Muscle of leg (tissue), 11 donors: ENCODE data around the gene CIDEC. TPM values are rescaled to one million over a fixed set of nuclear protein-coding genes. Genes with fewer than 3 reads are reported as not detected.
"Not testable (repeated sequence)": the region's sequence is repeated elsewhere in the genome, so short reads cannot be mapped to it uniquely, and the experiment has no call there.

Experiments
- DNase-seq: peaks from one replicate; pipeline ENCODE4 v3.0.0; 2013
- H3K27ac ChIP-seq: one replicate; pipeline ENCODE4 v1.5.1; 2013; ENCODE audit warnings: mild to moderate bottlenecking, low read length, control low read depth
- H3K27me3 ChIP-seq: one replicate; pipeline ENCODE4 v1.6.1; 2013; ENCODE audit warnings: low read length; ENCODE audit not compliant: control insufficient read depth, insufficient read depth
- H3K36me3 ChIP-seq: one replicate; pipeline ENCODE4 v1.6.1; 2013; ENCODE audit warnings: low read length; ENCODE audit not compliant: control insufficient read depth, insufficient read depth
- H3K4me1 ChIP-seq: one replicate; pipeline ENCODE4 v1.6.1; 2013; ENCODE audit warnings: low read length; ENCODE audit not compliant: control insufficient read depth, insufficient read depth
- H3K4me3 ChIP-seq: one replicate; pipeline ENCODE4 v1.5.1; 2013; ENCODE audit warnings: low read length, control low read depth
- H3K9me3 ChIP-seq: replicated peaks from 2 replicates; pipeline ENCODE4 v1.6.1; 2013; ENCODE audit warnings: low read depth, low read length; ENCODE audit not compliant: control insufficient read depth
- WGBS: methylation state at CpG from one replicate; pipeline ENCODE4 v1.1.5; 2013; ENCODE audit warnings: missing lambda C conversion rate; ENCODE audit not compliant: insufficient coverage; 5-methylcytosine and 5-hydroxymethylcytosine counted together
- polyA plus RNA-seq, 8 donors: library from polyadenylated mRNA; unstranded; fragments of 120-200 nt; gene quantifications; one replicate each; pipeline versions ENCODE4 v1.2.1 to v1.2.3, GENCODE V29; 2013; ENCODE audit warnings: inconsistent platforms in 1 of 8, low replicate concordance in 1 of 8; ENCODE audit not compliant: insufficient read length in 8 of 8, insufficient read depth in 1 of 8
- total RNA-seq: library from RNA; stranded (reverse); fragments of 120-200 nt; gene quantifications from one replicate; pipeline ENCODE4 v1.2.4, GENCODE V29; 2013

Gene CIDEC
- total and polyA plus RNA-seq, 9 donors = 0.13 to 4.1 (median 0.34) TPM

DNA sequence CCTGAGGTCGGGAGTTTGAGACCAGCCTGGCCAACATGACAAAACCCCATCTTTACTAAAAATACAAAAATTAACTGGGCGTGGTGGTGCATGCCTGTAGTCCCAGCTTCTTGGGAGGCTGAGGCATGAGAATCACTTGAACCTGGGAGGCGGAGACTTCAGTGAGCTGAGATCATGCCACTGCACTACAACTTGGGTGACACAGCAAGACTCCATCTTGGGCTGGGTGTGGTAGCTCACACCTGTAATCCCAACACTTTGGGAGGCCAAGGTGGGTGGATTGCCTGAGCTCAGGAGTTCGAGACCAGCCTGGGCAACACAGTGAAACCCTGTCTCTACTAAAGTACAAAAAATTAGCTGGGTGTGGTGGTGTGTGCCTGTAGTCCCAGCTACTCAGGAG lies 3.8 kb downstream of the CIDEC start:
- not testable (repeated sequence) for H3K27me3 ChIP-seq, H3K4me1 ChIP-seq, H3K27ac ChIP-seq, H3K9me3 ChIP-seq, DNase-seq, H3K4me3 ChIP-seq, H3K36me3 ChIP-seq
- 100% methylated on average over 2 of the region's 4 CpGs for WGBS

DNA sequence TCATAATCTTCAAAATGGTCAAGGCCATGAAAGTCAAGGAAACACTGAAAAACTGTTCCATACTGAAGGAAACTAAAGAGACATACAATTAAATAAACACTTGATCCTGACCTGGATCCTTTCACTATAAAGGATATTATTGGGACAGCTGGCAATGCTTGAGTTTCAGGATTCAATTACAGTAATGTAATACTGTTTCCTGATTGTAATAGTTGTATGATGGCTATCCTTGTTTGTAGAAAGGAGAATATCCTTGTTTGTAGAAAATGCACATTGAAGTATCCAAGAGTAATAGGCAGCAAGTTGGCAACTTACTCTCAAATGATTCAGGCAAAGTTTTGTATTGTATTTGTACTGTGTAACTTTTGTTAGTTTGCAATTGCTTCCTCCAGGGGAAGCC lies 4.6 kb downstream of the CIDEC start:
- no peaks in the 10 kb centered on the region for H3K4me1 ChIP-seq
- H3K27me3 ChIP-seq = no peaks in the 10 kb centered on the region
- no peak for DNase-seq
- no peaks in the 10 kb centered on the region for H3K36me3 ChIP-seq
- H3K9me3 ChIP-seq = no peaks in the 10 kb centered on the region
- no peak overlapping the region for H3K4me3 ChIP-seq
- no peak overlapping the region for H3K27ac ChIP-seq

DNA sequence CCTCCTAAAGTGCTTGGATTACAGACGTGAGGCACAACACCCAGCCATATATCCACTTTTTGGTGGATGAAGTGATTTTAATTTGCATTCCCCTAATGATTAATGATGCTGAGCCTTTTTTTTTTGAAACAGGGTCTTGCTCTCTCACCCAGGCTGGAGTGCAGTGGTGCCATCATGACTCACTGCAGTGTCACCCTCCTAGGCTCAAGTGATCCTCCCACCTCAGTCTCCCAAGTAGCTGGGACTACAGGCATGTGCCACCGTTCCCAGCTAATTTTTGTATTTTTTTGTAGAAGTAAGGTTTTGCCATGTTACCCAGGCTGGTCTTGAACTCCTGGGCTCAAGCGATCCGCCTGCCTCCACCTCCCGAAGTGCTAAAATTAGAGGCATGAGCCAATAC lies 8.0 kb downstream of the CIDEC start:
- WGBS = 100% methylated on average over 2 of the region's 5 CpGs
- not testable (repeated sequence) for H3K27ac ChIP-seq, H3K4me3 ChIP-seq, H3K9me3 ChIP-seq, H3K4me1 ChIP-seq, H3K36me3 ChIP-seq, H3K27me3 ChIP-seq, DNase-seq

DNA sequence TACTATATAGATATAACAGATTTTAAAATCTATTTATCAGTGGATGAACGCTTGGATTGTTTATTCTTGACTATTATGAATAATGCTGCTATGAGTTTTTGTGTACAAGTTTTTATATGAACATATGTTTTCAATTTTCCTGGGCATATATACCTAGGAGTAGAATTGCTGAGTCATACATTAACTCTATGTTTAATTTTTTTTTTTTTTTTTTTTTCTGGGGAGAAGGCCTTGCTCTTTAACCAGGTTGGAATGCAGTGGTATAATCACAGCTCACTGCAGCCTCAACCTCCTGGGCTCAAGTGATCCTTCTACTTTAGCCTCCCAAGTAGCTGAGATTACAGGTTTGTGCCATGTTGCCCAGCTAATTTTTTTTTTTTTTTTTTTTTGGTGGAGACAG lies 9.1 kb downstream of the CIDEC start:
- H3K36me3 ChIP-seq = no peaks in the 10 kb centered on the region
- H3K27me3 ChIP-seq = no peaks in the 10 kb centered on the region
- H3K4me3 ChIP-seq = no peak overlapping the region
- DNase-seq = no peak
- no CpG with 5 or more reads among the region's 1 CpG for WGBS
- no peak overlapping the region for H3K27ac ChIP-seq
- no peaks in the 10 kb centered on the region for H3K4me1 ChIP-seq
- no peaks in the 10 kb centered on the region for H3K9me3 ChIP-seq

DNA sequence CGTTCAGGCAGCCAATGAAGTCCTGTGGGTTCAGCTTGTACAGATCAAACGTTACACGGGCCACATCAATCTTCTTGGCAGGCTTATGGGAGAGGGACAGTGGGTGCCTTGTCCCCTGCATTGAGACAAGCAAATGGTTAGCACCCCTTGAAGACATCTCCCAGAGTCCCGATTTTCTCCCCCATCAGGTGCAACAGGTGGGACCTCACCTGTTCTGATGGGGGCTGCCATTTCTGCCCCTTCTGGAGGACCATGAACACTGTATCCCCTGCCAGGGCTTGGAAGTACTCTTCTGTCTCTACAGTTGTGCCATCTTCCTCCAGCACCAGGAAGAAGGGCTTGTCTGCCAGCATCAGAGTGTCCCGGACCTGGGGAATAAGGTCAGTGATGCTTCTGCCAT lies 10.1 kb downstream of the CIDEC start:
- DNase-seq = no peak
- Histone ChIP-seq H3K4me3 (no peak overlapping the region), H3K27ac (no peak overlapping the region), H3K4me1 (peaks cover 5% of the 10 kb centered on the region), H3K27me3 (no peaks in the 10 kb centered on the region), H3K9me3 (no peaks in the 10 kb centered on the region), H3K36me3 (no peaks in the 10 kb centered on the region)
- WGBS = 79% methylated on average over 5 of the region's 5 CpGs

DNA sequence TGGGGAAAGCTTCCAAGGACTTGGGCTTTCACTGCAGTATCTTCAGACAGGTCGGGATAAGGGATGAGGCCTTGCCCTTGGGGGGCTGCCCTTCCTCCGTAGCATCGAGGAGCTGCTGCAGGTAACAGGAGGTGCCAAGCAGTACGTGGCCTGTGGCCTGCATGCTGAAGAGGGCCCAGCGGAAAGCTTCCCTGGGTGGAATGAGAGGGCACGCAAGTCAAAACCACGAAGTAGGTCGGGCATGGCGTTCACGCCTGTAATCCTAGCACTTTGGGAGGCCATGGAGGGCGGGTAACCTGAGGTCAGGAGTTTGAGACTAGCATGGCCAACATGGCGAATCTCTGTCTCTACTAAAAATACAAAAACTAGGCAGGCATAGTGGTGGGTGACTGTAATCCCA lies 12.9 kb downstream of the CIDEC start:
- no peaks in the 10 kb centered on the region for H3K36me3 ChIP-seq
- peaks cover 31% of the 10 kb centered on the region for H3K4me1 ChIP-seq
- DNase-seq = no peak
- H3K4me3 ChIP-seq = no peak overlapping the region
- 87% methylated on average over 6 of the region's 12 CpGs for WGBS
- H3K9me3 ChIP-seq = no peaks in the 10 kb centered on the region
- no peak overlapping the region for H3K27ac ChIP-seq
- H3K27me3 ChIP-seq = no peaks in the 10 kb centered on the region

DNA sequence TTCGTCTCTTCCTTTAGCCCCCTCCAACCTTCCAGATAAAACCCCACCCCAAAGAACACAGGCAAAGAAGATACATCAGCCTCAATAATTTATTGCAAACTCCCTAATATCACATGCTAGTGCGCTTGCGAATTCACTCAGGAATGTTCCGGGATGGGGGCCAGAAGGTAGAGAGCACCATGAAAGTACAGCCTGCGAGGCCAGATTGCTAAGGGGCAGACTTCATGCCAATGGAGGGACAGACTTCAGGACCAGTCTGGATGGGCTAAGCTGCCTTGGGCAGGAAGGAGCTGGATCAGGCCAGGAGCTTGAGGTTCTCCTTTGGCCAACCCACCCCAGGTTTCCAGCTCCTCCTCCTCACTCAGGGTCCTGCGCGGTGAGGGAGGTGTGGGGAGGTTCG lies 13.4 kb downstream of the CIDEC start:
- Histone ChIP-seq H3K4me1 (peaks cover 31% of the 10 kb centered on the region), H3K4me3 (no peak overlapping the region), H3K27ac (no peak overlapping the region), H3K36me3 (no peaks in the 10 kb centered on the region), H3K27me3 (no peaks in the 10 kb centered on the region), H3K9me3 (no peaks in the 10 kb centered on the region)
- WGBS = 52% methylated on average over 2 of the region's 8 CpGs
- DNase-seq = no peak

DNA sequence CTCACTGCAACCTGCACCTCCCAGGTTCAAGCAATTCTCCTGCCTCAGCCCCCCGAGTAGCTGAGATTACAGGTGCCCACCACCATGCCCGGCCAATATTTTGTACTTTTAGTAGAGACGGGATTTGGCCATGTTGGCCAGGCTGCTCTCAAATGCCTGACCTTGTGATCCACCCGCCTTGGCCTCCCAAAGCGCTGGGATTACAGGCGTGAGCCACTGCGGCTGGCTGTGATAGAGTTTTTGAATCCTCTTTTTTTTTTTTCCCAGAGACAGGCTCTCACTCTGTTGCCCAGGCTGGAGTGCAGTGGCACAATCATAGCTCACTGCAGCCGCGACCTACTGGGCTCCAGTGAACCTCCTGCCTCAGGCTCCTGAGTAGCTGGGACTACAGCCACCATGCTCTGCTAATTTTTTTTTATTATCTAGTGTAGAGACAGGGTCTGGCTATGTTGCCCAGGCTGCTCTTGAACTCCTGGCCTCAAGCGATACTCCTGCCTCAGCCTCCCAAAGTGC lies 14.9 kb downstream of the CIDEC start:
- not testable (repeated sequence) for H3K9me3 ChIP-seq, H3K4me3 ChIP-seq, H3K36me3 ChIP-seq, DNase-seq, H3K27me3 ChIP-seq
- WGBS = 67% methylated on average over 2 of the region's 10 CpGs
- peaks cover 31% of the 10 kb centered on the region for H3K4me1 ChIP-seq
- peak overlapping the region; percentile 77 for H3K27ac ChIP-seq

DNA sequence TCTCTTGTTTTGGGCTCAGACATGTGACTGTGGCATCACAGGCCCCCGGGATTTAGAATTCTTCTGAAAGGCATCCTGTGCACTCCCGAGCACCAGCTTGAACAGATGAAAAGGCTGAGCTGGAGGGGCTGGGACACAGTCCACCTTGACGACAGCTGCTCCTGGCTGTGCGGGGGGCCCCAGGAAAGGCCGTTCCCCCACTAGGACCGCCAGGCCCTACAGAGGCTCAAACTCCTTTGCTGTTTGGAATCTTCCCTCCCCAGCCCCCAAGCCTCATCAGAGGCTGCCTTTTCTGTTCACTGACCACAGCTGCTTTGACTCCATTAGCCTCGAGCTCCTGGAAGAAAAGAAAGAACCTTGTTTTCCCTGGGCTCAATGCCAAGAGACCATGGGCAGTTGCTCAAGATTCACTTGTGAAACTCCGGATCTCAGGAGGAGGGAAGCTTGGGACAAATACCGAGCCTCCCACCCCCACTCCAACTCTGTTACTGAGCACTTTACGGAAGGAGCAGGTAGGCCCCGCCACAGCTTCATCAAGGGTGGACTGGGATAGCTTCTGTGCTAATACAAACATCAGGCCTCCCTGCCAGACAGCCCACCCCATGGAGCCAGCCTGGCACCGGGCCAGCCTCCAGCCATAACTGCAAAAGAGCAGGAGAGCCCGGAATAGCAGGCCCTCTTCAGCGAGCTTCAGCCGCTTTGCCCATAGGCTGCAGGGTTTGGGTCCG lies 15.7 kb downstream of the CIDEC start:
- no peaks in the 10 kb centered on the region for H3K27me3 ChIP-seq
- H3K27ac ChIP-seq = peak overlapping the region; percentile 77
- no peaks in the 10 kb centered on the region for H3K36me3 ChIP-seq
- peaks cover 31% of the 10 kb centered on the region for H3K4me1 ChIP-seq
- 38% methylated on average over 10 of the region's 16 CpGs for WGBS
- H3K4me3 ChIP-seq = no peak overlapping the region
- no peaks in the 10 kb centered on the region for H3K9me3 ChIP-seq
- DNase-seq = peak; percentile 90

DNA sequence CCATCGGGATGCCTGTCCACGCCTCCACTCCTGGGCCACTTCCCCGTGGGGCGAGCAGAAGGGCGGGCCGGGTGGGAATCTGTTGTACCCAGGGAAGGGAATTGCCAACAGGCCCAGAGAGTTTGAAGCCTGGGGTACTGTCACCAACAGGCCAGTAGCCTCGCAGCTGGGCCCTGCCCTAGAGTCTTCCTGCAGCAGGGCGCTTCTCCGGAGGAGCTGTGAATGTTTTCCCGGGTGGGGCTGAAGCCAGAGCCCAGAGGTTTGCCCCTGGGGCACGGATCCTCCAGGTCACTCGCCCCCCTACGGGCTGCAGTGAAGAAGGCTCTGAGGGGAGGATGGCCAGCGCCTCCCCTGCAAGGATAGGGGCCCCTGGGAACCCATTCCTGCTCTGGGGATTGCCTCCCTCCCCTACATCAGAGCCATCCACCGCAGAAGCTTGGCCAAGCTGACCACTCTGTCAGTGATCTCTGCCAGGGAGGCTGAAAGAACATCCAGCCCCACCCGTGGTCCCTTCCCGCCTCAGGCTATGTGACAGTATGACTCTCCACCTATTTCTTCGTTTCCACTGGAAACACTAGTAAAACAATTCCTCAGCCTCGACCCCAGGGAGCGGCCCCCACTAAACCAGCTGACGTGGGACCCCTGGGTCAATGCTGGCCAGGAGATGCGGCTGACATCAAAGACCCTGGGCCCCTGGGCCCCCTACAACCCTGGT lies 16.8 kb downstream of the CIDEC start:
- no peak for DNase-seq
- H3K36me3 ChIP-seq = no peaks in the 10 kb centered on the region
- H3K4me1 ChIP-seq = peaks cover 31% of the 10 kb centered on the region
- H3K27ac ChIP-seq = peak overlapping the region; percentile 42
- H3K27me3 ChIP-seq = no peaks in the 10 kb centered on the region
- H3K9me3 ChIP-seq = no peaks in the 10 kb centered on the region
- WGBS = 61% methylated on average over 19 of the region's 22 CpGs
- H3K4me3 ChIP-seq = peak overlapping the region; percentile 22
